Tibial nerve (tissue), 3 donors: ENCODE results near the gene GGCX.

Source experiments
- CTCF ChIP-seq, 5 experiments: fragments of 200-600 bp in 3 of 5; fragments of 450-650 bp in 2 of 5; sonication (generic) in 3 of 5; IDR thresholded peaks; one replicate each; pipeline ENCODE4 v1.5.1; 2016 to 2019; ENCODE audit warnings: antibody characterized with exemption in 5 of 5, mild to moderate bottlenecking in 3 of 5, moderate library complexity in 2 of 5
- POLR2A ChIP-seq, 2 donors: fragments of 450-650 bp; IDR thresholded peaks; one replicate each; pipeline ENCODE4 v1.6.1; 2017; ENCODE audit warnings: antibody characterized with exemption in 2 of 2, mild to moderate bottlenecking in 2 of 2, moderate library complexity in 2 of 2

GRCh38 chr2:85575739-85576138 is 14.4 kb upstream of the GGCX start:
- TF ChIP-seq POLR2A (IDR thresholded peaks at IDR 0.05), result no peak
- TF ChIP-seq CTCF (IDR thresholded peaks at IDR 0.05), result no peak
